ENCODE data around the gene MRPL12.
"Not testable (repeated sequence)": the region's sequence is repeated elsewhere in the genome, so short reads cannot be mapped to it uniquely, and the experiment has no call there.

Gene MRPL12

GRCh38 chr17:81734405-81735263 is 31.5 kb downstream of the MRPL12 start:
- in situ Hi-C loops (cut with HindIII; ENCODE audit: low pct_ligation_motif_present, low sequenced_read_pairs) = no loop called here
- no peaks in the 10 kb centered on the region for H3K27me3 ChIP-seq (replicated peaks)
- H3K27ac ChIP-seq = no peak overlapping the region
- no peak for DNase-seq
- H3K36me3 ChIP-seq (replicated peaks) = no peaks in the 10 kb centered on the region
- H3K4me3 ChIP-seq (ENCODE audit: low read depth, low read length) = no peak overlapping the region
- no peak for TF ChIP-seq CTCF (IDR thresholded peaks at IDR 0.05; ENCODE audit: low read depth, low read length, missing control alignments)

DNA sequence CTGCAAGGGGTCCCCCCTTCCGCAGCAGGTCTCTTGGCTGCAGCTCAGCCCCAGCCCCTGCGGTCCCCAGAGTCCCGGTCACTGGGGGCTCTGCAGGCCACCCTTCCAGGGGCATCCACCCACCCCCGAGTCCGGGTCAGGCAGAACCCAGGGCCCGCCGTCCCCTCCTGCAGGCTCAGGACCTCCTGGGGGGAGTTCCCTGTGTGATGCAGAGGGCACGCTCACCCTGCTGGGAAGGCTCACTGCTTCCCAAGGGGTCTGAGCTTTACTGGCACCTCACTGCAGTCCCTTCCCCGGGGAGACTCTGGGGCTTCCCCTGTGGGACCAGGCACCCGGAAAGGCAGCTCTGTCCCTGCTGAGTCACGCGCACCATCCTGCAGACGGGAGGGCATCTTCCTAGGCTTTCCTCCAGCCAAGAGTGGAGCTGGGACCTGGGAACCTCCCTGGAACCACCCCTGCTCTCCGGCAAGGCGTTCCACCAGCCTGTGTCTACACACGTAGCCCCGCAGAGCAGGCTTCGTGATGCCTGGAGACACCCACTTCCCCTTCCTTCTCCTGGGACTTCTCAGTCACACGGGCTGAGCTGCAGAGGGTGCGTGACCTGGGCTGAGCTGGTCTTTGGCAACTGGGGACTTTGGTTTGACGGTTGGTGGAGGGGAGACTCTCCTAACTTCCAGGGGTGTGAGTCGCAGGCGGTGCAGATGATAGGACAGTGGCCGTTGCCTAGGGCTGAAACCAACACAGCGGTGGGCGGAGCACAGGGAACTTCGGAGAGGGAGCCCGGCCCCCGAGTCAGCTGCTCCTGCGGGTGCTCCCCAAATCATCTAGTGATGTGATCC is 32.3 kb downstream of the MRPL12 start:
- no peak for DNase-seq
- no peak for TF ChIP-seq CTCF (IDR thresholded peaks at IDR 0.05; ENCODE audit: low read depth, low read length, missing control alignments)
- Histone ChIP-seq H3K27me3 (replicated peaks) (no peaks in the 10 kb centered on the region), H3K36me3 (replicated peaks) (no peaks in the 10 kb centered on the region), H3K27ac (no peak overlapping the region), H3K4me3 (ENCODE audit: low read depth, low read length) (no peak overlapping the region)
- in situ Hi-C loops (cut with HindIII; ENCODE audit: low pct_ligation_motif_present, low sequenced_read_pairs) = no loop called here

DNA sequence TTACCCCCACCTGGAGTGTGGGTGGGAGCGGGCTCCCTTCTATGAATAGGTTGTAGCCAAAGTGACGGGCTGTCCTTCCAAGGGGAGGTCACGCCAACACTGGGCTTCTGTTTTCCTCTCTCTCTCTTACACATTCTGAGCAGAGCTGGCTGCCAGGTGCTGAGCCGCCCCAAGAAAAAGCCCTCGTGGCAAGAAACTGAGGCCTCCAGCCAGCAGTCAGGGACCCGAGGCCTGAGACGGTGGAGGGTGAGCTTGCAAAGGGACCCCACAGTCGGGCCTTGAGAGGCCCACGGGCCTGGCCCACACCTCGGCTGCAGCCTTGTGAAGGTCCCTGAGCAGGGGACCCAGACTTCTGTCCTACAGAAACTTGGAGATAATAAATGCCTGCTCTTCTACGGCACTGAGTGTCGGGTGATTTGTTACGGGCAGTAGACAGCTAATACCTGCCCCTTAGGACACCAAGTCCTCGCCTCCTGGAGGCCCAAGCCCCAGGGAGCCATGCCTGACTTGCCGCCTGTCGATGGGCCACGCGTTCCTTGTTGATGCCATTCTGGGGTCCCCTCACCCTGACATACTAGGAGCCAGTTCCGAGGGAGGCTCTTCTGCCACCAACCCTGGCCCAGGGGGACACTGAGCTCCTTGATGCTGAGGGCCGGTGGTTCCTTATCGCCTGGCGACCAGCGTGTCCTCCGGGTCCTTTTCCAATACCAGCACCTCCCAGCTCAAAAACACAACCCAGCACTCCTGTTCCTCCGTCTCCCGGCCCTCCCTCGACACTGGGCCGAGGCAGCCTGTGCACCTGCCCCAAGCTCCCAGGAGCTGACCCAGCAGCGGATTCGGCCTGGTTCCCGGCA is 35.0 kb downstream of the MRPL12 start:
- Histone ChIP-seq H3K27ac (no peak overlapping the region), H3K36me3 (replicated peaks) (no peaks in the 10 kb centered on the region), H3K4me3 (ENCODE audit: low read depth, low read length) (no peak overlapping the region), H3K27me3 (replicated peaks) (peaks cover 6% of the 10 kb centered on the region)
- no peak for DNase-seq
- in situ Hi-C loops (cut with HindIII; ENCODE audit: low pct_ligation_motif_present, low sequenced_read_pairs) = no loop called here
- TF ChIP-seq CTCF (IDR thresholded peaks at IDR 0.05; ENCODE audit: low read depth, low read length, missing control alignments) = no peak

DNA sequence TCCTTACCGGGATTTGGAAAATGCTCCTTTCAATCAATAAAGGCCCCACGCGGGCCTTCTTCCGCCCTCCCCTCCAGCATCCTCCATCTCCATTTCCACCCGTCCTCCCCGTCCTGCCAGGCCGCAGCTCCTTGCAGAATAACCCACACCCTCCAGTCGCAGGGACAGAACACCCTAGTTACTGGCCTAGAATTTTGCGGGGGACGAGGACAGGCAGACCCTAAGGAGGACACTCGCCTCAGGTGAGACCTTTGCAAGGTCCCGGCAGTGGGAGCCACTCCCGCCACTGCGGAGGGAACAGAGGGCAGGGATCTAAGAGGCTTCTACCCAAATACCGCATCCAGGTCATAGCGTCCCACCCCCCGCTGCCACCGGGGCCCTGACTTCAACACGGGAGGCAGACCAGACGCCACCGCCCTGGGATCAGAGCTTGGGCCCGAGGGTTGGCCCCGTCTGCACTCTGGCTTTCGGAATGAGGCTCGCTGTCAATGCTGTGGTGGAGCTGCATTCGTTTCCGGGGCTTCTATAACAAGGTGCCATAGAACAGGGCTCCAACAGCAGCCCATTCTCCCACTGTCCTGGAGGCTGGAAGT is 35.7 kb downstream of the MRPL12 start:
- in situ Hi-C loops (cut with HindIII; ENCODE audit: low pct_ligation_motif_present, low sequenced_read_pairs) = no loop called here
- DNase-seq = no peak
- Histone ChIP-seq H3K27me3 (replicated peaks) (peaks cover 6% of the 10 kb centered on the region), H3K36me3 (replicated peaks) (no peaks in the 10 kb centered on the region), H3K27ac (no peak overlapping the region), H3K4me3 (ENCODE audit: low read depth, low read length) (no peak overlapping the region)
- TF ChIP-seq CTCF (IDR thresholded peaks at IDR 0.05; ENCODE audit: low read depth, low read length, missing control alignments) = no peak

DNA sequence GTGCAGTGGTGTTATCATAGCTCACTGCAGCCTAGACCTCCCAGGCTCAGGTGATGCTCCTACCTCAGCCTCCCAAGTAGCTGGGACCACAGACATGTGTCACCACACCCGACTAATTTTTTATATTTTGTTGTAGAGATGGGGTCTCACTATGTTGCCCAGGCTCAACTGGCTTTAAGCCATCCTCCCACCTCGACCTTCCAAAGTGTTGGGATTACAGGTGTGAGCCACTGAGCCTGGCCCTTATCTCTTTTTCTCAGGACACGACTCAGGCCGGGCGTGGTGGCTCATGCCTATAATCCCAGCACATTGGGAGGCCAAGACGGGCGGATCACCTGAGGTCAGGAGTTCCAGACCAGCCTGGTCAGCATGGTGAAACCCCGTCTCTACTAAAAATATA is 36.4 kb downstream of the MRPL12 start:
- in situ Hi-C loops (cut with HindIII; ENCODE audit: low pct_ligation_motif_present, low sequenced_read_pairs); H3K36me3 ChIP-seq (replicated peaks); H3K27me3 ChIP-seq (replicated peaks); DNase-seq; H3K27ac ChIP-seq; H3K4me3 ChIP-seq (ENCODE audit: low read depth, low read length): not testable (repeated sequence)

Data from brain microvascular endothelial cell (primary cell).